Measurements from ENCODE around the gene PRSS50.

The PRSS50 gene

GRCh38 chr3:46736006-46736872 lies 18.6 kb upstream of the PRSS50 start:
- TF ChIP-seq TEAD4 (IDR thresholded peaks at IDR 0.05) (no peak), NFIC (IDR thresholded peaks at IDR 0.05) (no peak)
- TF ChIP-seq, protein P1, sequence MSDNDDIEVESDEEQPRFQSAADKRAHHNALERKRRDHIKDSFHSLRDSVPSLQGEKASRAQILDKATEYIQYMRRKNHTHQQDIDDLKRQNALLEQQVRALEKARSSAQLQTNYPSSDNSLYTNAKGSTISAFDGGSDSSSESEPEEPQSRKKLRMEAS (IDR thresholded peaks at IDR 0.05): no peak

GRCh38 chr3:46734773-46735172 lies 17.1 kb upstream of the PRSS50 start:
- TF ChIP-seq EGR1 (IDR thresholded peaks at IDR 0.05): no peak
- TF ChIP-seq EP300 (IDR thresholded peaks at IDR 0.05; ENCODE audit: borderline replicate concordance): no peak
- TF ChIP-seq TAF1 (IDR thresholded peaks at IDR 0.05; ENCODE audit: low read depth): no peak
- TF ChIP-seq TCF12 (IDR thresholded peaks at IDR 0.05; ENCODE audit: low read depth): no peak
- TF ChIP-seq, protein P1 (IDR thresholded peaks at IDR 0.05): no peak
- TF ChIP-seq CREB1 (IDR thresholded peaks at IDR 0.05; ENCODE audit: low read depth): no peak

DNA sequence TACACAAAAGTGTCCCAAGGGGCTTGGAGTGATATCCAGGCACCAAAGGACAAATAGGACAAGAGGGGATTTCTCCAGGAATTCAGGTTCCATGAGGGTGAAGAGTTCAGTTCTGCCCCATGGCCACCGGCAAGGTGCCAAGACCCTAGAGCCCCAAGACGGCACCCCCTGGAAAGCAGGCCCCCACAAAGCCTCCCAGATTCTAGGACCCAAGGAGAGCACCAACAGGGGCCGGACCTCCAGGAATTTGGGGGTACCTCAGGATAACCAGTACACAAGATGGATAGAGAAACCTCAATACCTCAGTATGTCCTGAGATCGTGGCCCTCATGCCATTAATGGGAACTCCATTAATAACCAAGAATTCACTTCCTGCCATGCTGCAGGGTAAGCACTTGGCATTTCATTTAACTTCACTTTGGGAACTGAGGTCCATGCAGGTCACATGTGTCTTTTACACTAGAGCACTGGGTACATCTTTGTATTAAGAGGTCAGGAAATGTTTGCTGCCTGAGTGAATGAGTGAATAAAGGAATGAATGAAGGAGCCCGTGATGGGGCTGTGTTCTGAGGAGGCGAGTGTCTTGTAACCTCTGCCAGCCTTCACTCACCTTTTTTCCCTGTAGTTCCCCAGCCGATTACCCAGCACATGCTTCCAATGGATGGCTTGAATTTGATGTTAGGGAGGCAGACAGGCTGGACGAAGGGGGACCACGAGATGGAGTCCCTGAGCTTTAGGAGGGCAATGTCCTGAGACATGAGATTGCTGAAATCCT lies 15.5 kb upstream of the PRSS50 start:
- TF ChIP-seq, protein P2, sequence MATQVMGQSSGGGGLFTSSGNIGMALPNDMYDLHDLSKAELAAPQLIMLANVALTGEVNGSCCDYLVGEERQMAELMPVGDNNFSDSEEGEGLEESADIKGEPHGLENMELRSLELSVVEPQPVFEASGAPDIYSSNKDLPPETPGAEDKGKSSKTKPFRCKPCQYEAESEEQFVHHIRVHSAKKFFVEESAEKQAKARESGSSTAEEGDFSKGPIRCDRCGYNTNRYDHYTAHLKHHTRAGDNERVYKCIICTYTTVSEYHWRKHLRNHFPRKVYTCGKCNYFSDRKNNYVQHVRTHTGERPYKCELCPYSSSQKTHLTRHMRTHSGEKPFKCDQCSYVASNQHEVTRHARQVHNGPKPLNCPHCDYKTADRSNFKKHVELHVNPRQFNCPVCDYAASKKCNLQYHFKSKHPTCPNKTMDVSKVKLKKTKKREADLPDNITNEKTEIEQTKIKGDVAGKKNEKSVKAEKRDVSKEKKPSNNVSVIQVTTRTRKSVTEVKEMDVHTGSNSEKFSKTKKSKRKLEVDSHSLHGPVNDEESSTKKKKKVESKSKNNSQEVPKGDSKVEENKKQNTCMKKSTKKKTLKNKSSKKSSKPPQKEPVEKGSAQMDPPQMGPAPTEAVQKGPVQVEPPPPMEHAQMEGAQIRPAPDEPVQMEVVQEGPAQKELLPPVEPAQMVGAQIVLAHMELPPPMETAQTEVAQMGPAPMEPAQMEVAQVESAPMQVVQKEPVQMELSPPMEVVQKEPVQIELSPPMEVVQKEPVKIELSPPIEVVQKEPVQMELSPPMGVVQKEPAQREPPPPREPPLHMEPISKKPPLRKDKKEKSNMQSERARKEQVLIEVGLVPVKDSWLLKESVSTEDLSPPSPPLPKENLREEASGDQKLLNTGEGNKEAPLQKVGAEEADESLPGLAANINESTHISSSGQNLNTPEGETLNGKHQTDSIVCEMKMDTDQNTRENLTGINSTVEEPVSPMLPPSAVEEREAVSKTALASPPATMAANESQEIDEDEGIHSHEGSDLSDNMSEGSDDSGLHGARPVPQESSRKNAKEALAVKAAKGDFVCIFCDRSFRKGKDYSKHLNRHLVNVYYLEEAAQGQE (IDR thresholded peaks at IDR 0.05; ENCODE audit: low read depth): no peak
- 0 out of 2 replicates have a peak, but pooled peaks have one; percentile 7 for TF ChIP-seq RAD21 (IDR thresholded peaks at IDR 0.05; ENCODE audit: low read depth)

GRCh38 chr3:46731795-46732194 lies 14.1 kb upstream of the PRSS50 start:
- TF ChIP-seq TCF12 (IDR thresholded peaks at IDR 0.05; ENCODE audit: low read depth) (no peak), RAD21 (IDR thresholded peaks at IDR 0.05; ENCODE audit: low read depth) (no peak), EGR1 (IDR thresholded peaks at IDR 0.05) (no peak), YY1 (IDR thresholded peaks at IDR 0.05; ENCODE audit: low read depth) (no peak), NFIC (IDR thresholded peaks at IDR 0.05) (no peak), TAF1 (IDR thresholded peaks at IDR 0.05; ENCODE audit: low read depth) (no peak), ZBTB7A (IDR thresholded peaks at IDR 0.05; ENCODE audit: low read depth) (no peak), FOXM1 (IDR thresholded peaks at IDR 0.05; ENCODE audit: borderline replicate concordance, low read depth) (no peak), CREB1 (IDR thresholded peaks at IDR 0.05; ENCODE audit: low read depth) (no peak), TEAD4 (IDR thresholded peaks at IDR 0.05) (no peak)
- TF ChIP-seq, protein P2 (IDR thresholded peaks at IDR 0.05; ENCODE audit: low read depth): no peak
- TF ChIP-seq, protein P3, sequence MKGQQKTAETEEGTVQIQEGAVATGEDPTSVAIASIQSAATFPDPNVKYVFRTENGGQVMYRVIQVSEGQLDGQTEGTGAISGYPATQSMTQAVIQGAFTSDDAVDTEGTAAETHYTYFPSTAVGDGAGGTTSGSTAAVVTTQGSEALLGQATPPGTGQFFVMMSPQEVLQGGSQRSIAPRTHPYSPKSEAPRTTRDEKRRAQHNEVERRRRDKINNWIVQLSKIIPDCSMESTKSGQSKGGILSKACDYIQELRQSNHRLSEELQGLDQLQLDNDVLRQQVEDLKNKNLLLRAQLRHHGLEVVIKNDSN (IDR thresholded peaks at IDR 0.05): no peak

GRCh38 chr3:46730819-46731218 lies 13.2 kb upstream of the PRSS50 start:
- TF ChIP-seq EP300 (IDR thresholded peaks at IDR 0.05; ENCODE audit: borderline replicate concordance) (no peak), TAF1 (IDR thresholded peaks at IDR 0.05; ENCODE audit: low read depth) (no peak), FOXM1 (IDR thresholded peaks at IDR 0.05; ENCODE audit: borderline replicate concordance, low read depth) (no peak), EGR1 (IDR thresholded peaks at IDR 0.05) (no peak), CEBPB (IDR thresholded peaks at IDR 0.05) (no peak), ZBTB7A (IDR thresholded peaks at IDR 0.05; ENCODE audit: low read depth) (no peak)
- TF ChIP-seq, protein P2 (IDR thresholded peaks at IDR 0.05; ENCODE audit: low read depth): no peak
- TF ChIP-seq, protein P3 (IDR thresholded peaks at IDR 0.05): no peak

Measured in Ishikawa (cell line).